GM12878 (cell line): ENCODE data around the gene ARSJ. TPM values are rescaled to one million over a fixed set of nuclear protein-coding genes. Genes with fewer than 3 reads are reported as not detected.

ENCODE experiments used
- ATAC-seq: fragments of 200-7000 bp; cut with Tn5 transposase; 3 replicates; pipeline ENCODE4 v1.9.1; 2020; ENCODE audit warnings: mild to moderate bottlenecking, moderate library complexity
- BruUV-seq: library from RNA; stranded (reverse); fragments of 400-500 nt; replicated peaks from 2 replicates; lab custom pipeline; 2021; lab: Mats Ljungman, UMichigan
- CTCF ChIA-PET: fragments of 300-600 bp; sonication (Branson Sonifier 250); formaldehyde crosslinking; extraction: SDS; loops from one replicate; lab custom pipeline; 2021; ENCODE audit warnings: inconsistent platforms; lab: Yijun Ruan, JAX
- POLR2A ChIA-PET: fragments of 350-600 bp; formaldehyde crosslinking; extraction: SDS; loops from one replicate; lab custom pipeline; 2021; ENCODE audit warnings: inconsistent platforms; lab: Charles Lee
- RAD21 ChIA-PET: fragments of 300-600 bp; sonication (Branson Sonifier 250); formaldehyde crosslinking; loops from one replicate; lab custom pipeline; 2023; ENCODE audit warnings: antibody characterized with exemption; ENCODE audit not compliant: unreplicated experiment; lab: Charles Lee
- SMC1A ChIA-PET: fragments of 300-600 bp; sonication (Branson Sonifier 250); formaldehyde crosslinking; loops from one replicate; lab custom pipeline; 2023; ENCODE audit not compliant: unreplicated experiment, uncharacterized antibody; lab: Charles Lee
- DNase-seq: peaks from one replicate; pipeline ENCODE4 v3.0.0-alpha.2; 2011; ENCODE audit warnings: low read depth, low spot score
- FAIRE-seq: peaks from 3 replicates; lab custom pipeline; 2011; peaks lifted over from hg19 to GRCh38; lab: Jason Lieb, UNC
- H2AFZ ChIP-seq: 2 replicates; pipeline ENCODE4 v1.6.0; 2011; ENCODE audit warnings: low read depth, low read length, control low read depth; ENCODE audit not compliant: control insufficient read depth
- H3K27ac ChIP-seq: 2 replicates; pipeline ENCODE4 v1.5.1; 2011; ENCODE audit warnings: control low read depth; ENCODE audit not compliant: control insufficient read depth, insufficient read depth
- H3K27me3 ChIP-seq, 2 experiments: replicated peaks in 1 of 2; 2 replicates each; pipeline versions ENCODE4 v1.6.0 to v1.6.1; 2011; ENCODE audit warnings: low read length in 1 of 2; ENCODE audit not compliant: control insufficient read depth in 2 of 2, insufficient read depth in 2 of 2
- H3K36me3 ChIP-seq, 2 experiments: 2 replicates each; pipeline ENCODE4 v1.5.1; 2011; ENCODE audit warnings: low read length in 1 of 2; ENCODE audit not compliant: control insufficient read depth in 2 of 2, insufficient read depth in 2 of 2
- H3K4me1 ChIP-seq: 2 replicates; pipeline ENCODE4 v1.6.1; 2011; ENCODE audit warnings: mild to moderate bottlenecking, low read length, moderate library complexity, mixed read lengths; ENCODE audit not compliant: control insufficient read depth, insufficient read depth
- H3K4me2 ChIP-seq: 2 replicates; pipeline ENCODE4 v1.6.0; 2011; ENCODE audit warnings: control low read depth; ENCODE audit not compliant: control insufficient read depth, insufficient read depth
- H3K4me3 ChIP-seq: fragments of 200-600 bp; sonication (generic); 2 replicates; pipeline ENCODE4 v1.5.1; 2016
- H3K79me2 ChIP-seq: 2 replicates; pipeline ENCODE4 v1.6.0; 2011; ENCODE audit warnings: low read length; ENCODE audit not compliant: control insufficient read depth, insufficient read depth
- H3K9ac ChIP-seq: 2 replicates; pipeline ENCODE4 v1.8.0; 2011; ENCODE audit warnings: low read length, control low read depth, mixed read lengths; ENCODE audit not compliant: control insufficient read depth, insufficient read depth
- H3K9me3 ChIP-seq: replicated peaks from 3 replicates; pipeline ENCODE4 v1.5.1; 2011; ENCODE audit warnings: mild to moderate bottlenecking, low read length; ENCODE audit not compliant: control insufficient read depth, insufficient read depth
- H4K20me1 ChIP-seq: 2 replicates; pipeline ENCODE4 v1.6.0; 2011; ENCODE audit not compliant: control insufficient read depth, insufficient read depth
- ASH2L ChIP-seq: fragments of 300-600, 200-600 bp; sonication (generic); IDR thresholded peaks from 2 replicates; pipeline ENCODE4 v1.6.1; 2017; ENCODE audit warnings: low read depth, mild to moderate bottlenecking, borderline replicate concordance
- CHD4 ChIP-seq: fragments of 200-600 bp; sonication (generic); IDR thresholded peaks from 2 replicates; pipeline ENCODE4 v1.6.1; 2016; ENCODE audit warnings: mild to moderate bottlenecking
- HSF1 ChIP-seq: fragments of 150-350 bp; IDR thresholded peaks from 2 replicates; pipeline ENCODE4 v1.6.1; 2014; ENCODE audit warnings: mild to moderate bottlenecking, low read depth, low read length
- IKZF1 ChIP-seq: fragments of 450-650 bp; conservative IDR thresholded peaks from 2 replicates; pipeline ENCODE4 v1.6.1; 2017; ENCODE audit warnings: antibody characterized with exemption, mild to moderate bottlenecking
- KDM1A ChIP-seq: fragments of 200-600 bp; sonication (generic); IDR thresholded peaks from 2 replicates; pipeline ENCODE4 v1.6.1; 2016; ENCODE audit warnings: borderline replicate concordance
- NFYA ChIP-seq: IDR thresholded peaks from 2 replicates; pipeline ENCODE4 v1.6.1; 2011; ENCODE audit warnings: low read depth, mild to moderate bottlenecking, low read length, improper control_type of control experiment, borderline replicate concordance
- NKRF ChIP-seq: fragments of 450-650 bp; conservative IDR thresholded peaks from 2 replicates; pipeline ENCODE4 v1.6.1; 2017; ENCODE audit warnings: mild to moderate bottlenecking, moderate library complexity
- POU2F2 ChIP-seq: IDR thresholded peaks from 3 replicates; pipeline ENCODE4 v1.6.1; 2011; ENCODE audit warnings: low read depth, mild to moderate bottlenecking, low read length, borderline replicate concordance
- RAD51 ChIP-seq: fragments of 450-650 bp; IDR thresholded peaks from 2 replicates; pipeline ENCODE4 v1.6.1; 2016; ENCODE audit warnings: moderate library complexity, mild to moderate bottlenecking, inconsistent platforms
- SMAD1 ChIP-seq: fragments of 450-650 bp; IDR thresholded peaks from 2 replicates; pipeline ENCODE4 v1.6.1; 2018; ENCODE audit warnings: mild to moderate bottlenecking, low read depth; ENCODE audit not compliant: partially characterized antibody
- SMAD5 ChIP-seq: IDR thresholded peaks from 2 replicates; pipeline ENCODE4 v1.6.1; 2016; ENCODE audit warnings: antibody characterized with exemption, low read depth
- SMC3 ChIP-seq: IDR thresholded peaks from 2 replicates; pipeline ENCODE4 v1.6.1; 2011; ENCODE audit warnings: low read length, improper control_type of control experiment, borderline replicate concordance
- SP1 ChIP-seq: IDR thresholded peaks from one replicate; pipeline ENCODE4 v1.6.1; 2011; ENCODE audit warnings: low read depth, low read length
- TCF7 ChIP-seq: IDR thresholded peaks from 2 replicates; pipeline ENCODE4 v1.6.1; 2014; ENCODE audit warnings: antibody characterized with exemption, borderline replicate concordance
- ZBED1 ChIP-seq: IDR thresholded peaks from 2 replicates; pipeline ENCODE4 v1.6.1; 2016; ENCODE audit warnings: borderline replicate concordance
- ZNF622 ChIP-seq: fragments of 450-650 bp; IDR thresholded peaks from 2 replicates; pipeline ENCODE4 v1.6.1; 2017; ENCODE audit warnings: mild to moderate bottlenecking, inconsistent platforms
- ZSCAN29 ChIP-seq: fragments of 450-650 bp; IDR thresholded peaks from 2 replicates; pipeline ENCODE4 v1.6.1; 2017; ENCODE audit warnings: mild to moderate bottlenecking, moderate library complexity
- WGBS: methylation state at CpG from one replicate; pipeline ENCODE4 v1.1.6; 2016; ENCODE audit warnings: low lambda C conversion rate; ENCODE audit not compliant: insufficient replicate concordance, insufficient coverage; ENCODE audit errors: missing lambda C conversion rate; 5-methylcytosine and 5-hydroxymethylcytosine counted together
- in situ Hi-C: fragments of 300-500 bp; cut with MboI; formaldehyde crosslinking; loops from 9 replicates; pipeline ENCODE4 v1.14.3; 2018; ENCODE audit warnings: mixed read lengths
- intact Hi-C: fragments of 100-400 bp; cut with micrococcal nuclease; formaldehyde crosslinking; loops from one replicate; pipeline ENCODE4 v1.14.2; 2022; ENCODE audit not compliant: unreplicated experiment
- polyA plus RNA-seq, 11 experiments: library from polyadenylated mRNA; depleted of rRNA in 4 of 11; unstranded in 6 of 11; stranded (reverse) in 5 of 11; fragments of >200 nt; fragmentation: Nextera tagmentation in 4 of 11; fragmentation: Illumina TruSeq in 1 of 11; extraction: Ambion mirVana in 4 of 11; extraction: Trizol in 1 of 11; gene quantifications; 1 replicate in 1 of 11; 2 replicates in 10 of 11; pipeline versions ENCODE4 v1.2.1 to v1.2.3, GENCODE V29; 2011 to 2016; ENCODE audit warnings: inconsistent platforms in 2 of 11, missing spikeins in 2 of 11, low read depth in 1 of 11
- total RNA-seq, 4 experiments: library from RNA; depleted of rRNA in 3 of 4; stranded (reverse); fragments of >200 nt in 3 of 4; fragmentation: Illumina TruSeq in 1 of 4; extraction: Trizol in 1 of 4; gene quantifications; 2 replicates each; pipeline versions ENCODE4 v1.2.1 to v1.2.3, GENCODE V29; 2013 to 2021

The ARSJ gene
- total and polyA plus RNA-seq, 10 of the 15 experiments (the other 5 are each of a cell fraction or from before 2014, with no cell fraction given), result under 0.01 to 0.19 (median 0.04) TPM; not detected in 5

GRCh38 chr4:113974467-113974866 is 5.0 kb downstream of the ARSJ start:
- BruUV-seq, result no TSS peak
- ATAC-seq (no peak), FAIRE-seq (no peak), DNase-seq (no peak)
- Histone ChIP-seq H3K27ac (no peak overlapping the region), H3K4me2 (no peak overlapping the region), H3K9me3 (no peaks in the 10 kb centered on the region), H2AFZ (no peak overlapping the region), H3K9ac (no peak overlapping the region), H3K27me3 (peaks cover 0 to 2% of the 10 kb centered on the region in 2 experiments; a peak in 2 of 4 replicates), H3K4me3 (no peak overlapping the region), H4K20me1 (no peaks in the 10 kb centered on the region), H3K36me3 (no peaks in the 10 kb centered on the region), H3K4me1 (no peaks in the 10 kb centered on the region), H3K79me2 (no peaks in the 10 kb centered on the region)
- TF ChIP-seq RAD51, result no peak
- no peak for TF ChIP-seq ZBED1
- TF ChIP-seq NKRF, result no peak
- TF ChIP-seq SMAD1, result no peak
- in situ Hi-C loops (no loop called here), intact Hi-C loops (no loop called here)
- SMC1A ChIA-PET, result no interaction called here
- POLR2A ChIA-PET, result no interaction called here
- RAD21 ChIA-PET, result no interaction called here
- CTCF ChIA-PET, result no interaction called here

GRCh38 chr4:113973345-113973744 is 6.1 kb downstream of the ARSJ start:
- no peak overlapping the region for H3K4me3 ChIP-seq
- 13% methylated on average over 3 of the region's 3 CpGs for WGBS
- SMC1A ChIA-PET, result interaction anchor here (2.2 kb wide), 1 partner anchor 14 kb away, joined by 11 read pairs; no protein-coding TSS in a partner anchor
- H4K20me1 ChIP-seq, result no peaks in the 10 kb centered on the region
- H3K27ac ChIP-seq, result no peak overlapping the region
- no peaks in the 10 kb centered on the region for H3K27me3 ChIP-seq
- CTCF ChIA-PET, result interaction anchor here (1.0 kb wide), 1 partner anchor 28 kb away, joined by 3 read pairs; no protein-coding TSS in a partner anchor
- ATAC-seq (no peak), DNase-seq (no peak), FAIRE-seq (no peak)
- BruUV-seq, result no TSS peak
- POLR2A ChIA-PET, result no interaction called here
- in situ Hi-C loops, result no loop called here
- no peak overlapping the region for H2AFZ ChIP-seq
- H3K9ac ChIP-seq, result no peak overlapping the region
- H3K79me2 ChIP-seq, result no peaks in the 10 kb centered on the region
- intact Hi-C loops, result no loop called here
- H3K36me3 ChIP-seq, result no peaks in the 10 kb centered on the region
- RAD21 ChIA-PET, result no interaction called here
- no peaks in the 10 kb centered on the region for H3K9me3 ChIP-seq
- no peaks in the 10 kb centered on the region for H3K4me1 ChIP-seq
- H3K4me2 ChIP-seq, result no peak overlapping the region
- TF ChIP-seq SMAD5 (no peak), CHD4 (no peak), TCF7 (no peak), IKZF1 (no peak), ZNF622 (no peak), ZSCAN29 (no peak), POU2F2 (no peak), KDM1A (no peak), SP1 (no peak), HSF1 (no peak), SMC3 (no peak), NFYA (no peak), ASH2L (no peak)
